Neutrophil (primary cell): ENCODE results near the gene SDK2.

ENCODE experiments used
- H3K27ac ChIP-seq: fragments of 200-600 bp; sonication (generic); 2 replicates; pipeline ENCODE4 v1.5.1; 2016; ENCODE audit warnings: mild to moderate bottlenecking, moderate library complexity
- H3K27me3 ChIP-seq: fragments of 200-600 bp; sonication (generic); 2 replicates; pipeline ENCODE4 v1.6.0; 2016; ENCODE audit warnings: mild to moderate bottlenecking
- H3K36me3 ChIP-seq: fragments of 200-600 bp; sonication (generic); 2 replicates; pipeline ENCODE4 v1.5.1; 2017
- H3K4me1 ChIP-seq, 2 experiments: fragments of 200-600 bp in 1 of 2; sonication (generic) in 1 of 2; 1 replicate in 1 of 2; 2 replicates in 1 of 2; pipeline versions ENCODE4 v1.5.1 to v1.6.1; 2013 to 2016; ENCODE audit warnings: low read depth in 1 of 2, low read length in 1 of 2, mild to moderate bottlenecking in 1 of 2, moderate library complexity in 1 of 2; ENCODE audit not compliant: control insufficient read depth in 1 of 2, insufficient read depth in 1 of 2
- H3K4me3 ChIP-seq, 2 experiments: fragments of 200-600 bp in 1 of 2; sonication (generic) in 1 of 2; 1 replicate in 1 of 2; 2 replicates in 1 of 2; pipeline ENCODE4 v1.5.1; 2013 to 2016; ENCODE audit warnings: low read depth in 1 of 2, low read length in 1 of 2, mild to moderate bottlenecking in 1 of 2, moderate library complexity in 1 of 2
- H3K9me3 ChIP-seq: fragments of 200-600 bp; sonication (generic); 2 replicates; pipeline ENCODE4 v1.5.1; 2016
- TF ChIP-seq, protein P1 (sequence below): fragments of 200-600 bp; sonication (generic); IDR thresholded peaks from 2 replicates; pipeline ENCODE4 v1.5.1; 2016; ENCODE audit warnings: antibody characterized with exemption

Gene SDK2

DNA sequence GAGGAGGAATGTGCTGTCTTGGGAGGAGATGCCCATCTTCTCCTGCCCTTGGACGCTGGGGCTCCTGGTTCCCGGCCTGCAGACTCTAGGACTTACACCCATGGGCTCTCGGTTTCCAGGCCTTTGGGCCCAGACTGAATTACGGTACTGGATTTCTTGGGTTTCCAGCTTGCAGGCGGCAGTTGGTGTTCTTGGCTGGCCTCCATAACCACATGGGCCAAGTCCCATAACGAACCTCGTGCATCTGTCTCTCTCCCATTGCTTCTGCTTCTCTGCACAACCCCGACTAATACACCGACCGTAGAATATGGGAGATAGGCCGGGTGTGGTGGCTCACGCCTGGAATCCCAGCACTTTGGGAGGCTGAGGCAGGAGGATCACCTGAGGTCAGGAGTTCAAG lies 162.6 kb downstream of the SDK2 start:
- no peak overlapping the region for H3K27ac ChIP-seq
- H3K9me3 ChIP-seq = no peaks in the 10 kb centered on the region
- H3K4me3 ChIP-seq = no peak overlapping the region
- peaks cover 32% of the 10 kb centered on the region for H3K27me3 ChIP-seq
- TF ChIP-seq, protein P1, sequence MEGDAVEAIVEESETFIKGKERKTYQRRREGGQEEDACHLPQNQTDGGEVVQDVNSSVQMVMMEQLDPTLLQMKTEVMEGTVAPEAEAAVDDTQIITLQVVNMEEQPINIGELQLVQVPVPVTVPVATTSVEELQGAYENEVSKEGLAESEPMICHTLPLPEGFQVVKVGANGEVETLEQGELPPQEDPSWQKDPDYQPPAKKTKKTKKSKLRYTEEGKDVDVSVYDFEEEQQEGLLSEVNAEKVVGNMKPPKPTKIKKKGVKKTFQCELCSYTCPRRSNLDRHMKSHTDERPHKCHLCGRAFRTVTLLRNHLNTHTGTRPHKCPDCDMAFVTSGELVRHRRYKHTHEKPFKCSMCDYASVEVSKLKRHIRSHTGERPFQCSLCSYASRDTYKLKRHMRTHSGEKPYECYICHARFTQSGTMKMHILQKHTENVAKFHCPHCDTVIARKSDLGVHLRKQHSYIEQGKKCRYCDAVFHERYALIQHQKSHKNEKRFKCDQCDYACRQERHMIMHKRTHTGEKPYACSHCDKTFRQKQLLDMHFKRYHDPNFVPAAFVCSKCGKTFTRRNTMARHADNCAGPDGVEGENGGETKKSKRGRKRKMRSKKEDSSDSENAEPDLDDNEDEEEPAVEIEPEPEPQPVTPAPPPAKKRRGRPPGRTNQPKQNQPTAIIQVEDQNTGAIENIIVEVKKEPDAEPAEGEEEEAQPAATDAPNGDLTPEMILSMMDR = no peak
- no peaks in the 10 kb centered on the region for H3K4me1 ChIP-seq
- no peaks in the 10 kb centered on the region for H3K36me3 ChIP-seq

DNA sequence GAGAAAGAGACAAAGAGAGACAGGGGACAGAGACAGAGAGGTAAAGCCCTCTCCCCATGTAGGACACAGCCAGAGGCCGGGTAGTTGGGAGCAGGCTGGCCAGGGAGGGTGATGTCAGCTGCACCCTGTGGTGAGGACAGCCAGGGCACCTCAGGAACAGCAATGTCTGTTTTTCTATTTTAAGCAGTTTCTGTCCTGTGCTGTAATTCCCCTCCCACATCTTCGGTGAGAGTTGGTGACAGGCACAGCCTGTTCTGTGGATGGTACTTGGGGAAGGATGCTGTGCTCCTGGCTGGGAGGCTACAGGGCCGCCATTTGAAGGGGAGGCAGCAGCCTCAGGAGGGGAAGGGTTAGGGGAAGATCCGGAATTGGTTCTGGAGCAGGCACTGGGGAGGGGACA lies 163.5 kb downstream of the SDK2 start:
- Histone ChIP-seq H3K36me3 (no peaks in the 10 kb centered on the region), H3K9me3 (no peaks in the 10 kb centered on the region), H3K4me3 (no peak overlapping the region), H3K27me3 (peaks cover 32% of the 10 kb centered on the region), H3K27ac (no peak overlapping the region), H3K4me1 (no peaks in the 10 kb centered on the region)
- TF ChIP-seq, protein P1 = no peak

DNA sequence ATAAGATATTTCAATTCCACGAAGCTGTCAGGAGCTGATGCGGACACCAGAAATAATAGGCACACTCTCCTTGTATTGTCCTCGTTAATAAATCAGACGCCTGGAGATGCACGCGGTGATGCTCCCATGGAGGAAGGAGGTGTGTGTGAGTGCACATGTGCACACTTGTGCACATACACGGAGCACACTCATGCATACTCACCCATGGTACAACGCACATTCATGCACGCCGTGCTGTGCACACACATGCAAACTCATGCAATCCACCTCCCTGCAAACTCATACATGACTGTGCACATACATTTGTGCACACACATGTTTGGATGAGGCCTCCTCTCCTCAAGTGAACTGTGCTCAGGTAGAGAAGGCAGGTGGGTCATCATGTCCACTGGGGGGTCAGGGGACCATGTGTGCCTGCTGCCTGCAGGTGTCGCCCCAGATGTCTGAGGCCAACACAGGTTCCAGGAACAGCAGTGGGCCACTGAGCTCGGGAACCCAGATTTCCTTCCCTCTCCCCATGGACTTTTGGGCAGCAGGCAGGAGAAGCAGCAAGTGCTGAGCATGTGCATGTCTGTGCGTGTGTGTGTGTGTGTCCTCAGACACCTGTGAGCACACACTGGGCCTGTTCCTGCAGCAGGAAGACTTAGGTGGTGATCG lies 165.3 kb downstream of the SDK2 start:
- H3K4me3 ChIP-seq = no peak overlapping the region
- no peaks in the 10 kb centered on the region for H3K9me3 ChIP-seq
- no peaks in the 10 kb centered on the region for H3K4me1 ChIP-seq
- peaks cover 38% of the 10 kb centered on the region for H3K27me3 ChIP-seq
- TF ChIP-seq, protein P1 = no peak
- H3K36me3 ChIP-seq = no peaks in the 10 kb centered on the region
- no peak overlapping the region for H3K27ac ChIP-seq

DNA sequence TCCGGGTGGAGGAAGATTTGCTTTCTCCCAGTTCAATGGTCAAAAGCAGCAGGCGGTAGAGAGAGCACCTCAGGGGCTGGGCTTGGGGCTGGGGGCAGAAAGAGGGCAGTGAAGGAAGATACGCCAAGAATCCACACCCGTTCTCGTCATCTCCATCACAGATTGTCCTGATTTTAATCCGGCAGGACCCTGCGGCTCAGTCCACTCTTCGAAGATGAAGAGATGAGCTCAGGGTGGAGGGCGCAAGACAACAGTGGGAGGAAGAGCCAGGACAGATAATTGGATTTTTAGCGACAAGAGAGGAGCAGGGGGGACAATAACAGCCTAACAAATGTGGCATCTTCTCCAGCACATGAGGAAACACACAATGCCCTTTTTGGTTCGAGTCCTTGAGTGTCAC lies 165.9 kb downstream of the SDK2 start:
- TF ChIP-seq, protein P1 = no peak

DNA sequence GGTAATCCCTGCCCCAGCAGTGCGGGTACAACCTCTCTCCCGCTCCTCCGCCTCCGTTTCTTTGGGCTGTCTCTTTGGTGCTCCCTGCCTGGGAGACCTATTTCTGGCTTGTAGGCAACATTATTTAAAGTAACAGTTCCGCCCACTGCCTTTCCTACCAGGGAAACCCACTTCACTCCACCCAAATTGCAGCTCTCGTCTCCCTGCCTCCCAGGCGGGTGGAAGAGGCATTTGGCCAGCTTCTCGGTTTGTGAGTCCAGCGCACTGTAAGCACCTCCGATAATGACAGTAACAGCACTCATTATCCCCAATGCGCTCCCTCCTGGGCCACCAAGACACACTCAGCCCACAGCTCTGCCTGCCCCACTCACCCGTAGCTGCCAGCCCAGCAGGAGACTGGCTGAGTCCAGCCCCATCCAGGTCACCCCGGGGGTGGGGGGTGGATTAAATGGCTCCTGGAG lies 167.3 kb downstream of the SDK2 start:
- no peaks in the 10 kb centered on the region for H3K4me1 ChIP-seq
- H3K4me3 ChIP-seq = no peak overlapping the region
- H3K9me3 ChIP-seq = no peaks in the 10 kb centered on the region
- H3K36me3 ChIP-seq = no peaks in the 10 kb centered on the region
- H3K27me3 ChIP-seq = peaks cover 27% of the 10 kb centered on the region
- no peak overlapping the region for H3K27ac ChIP-seq
- TF ChIP-seq, protein P1 = no peak

More for the DNA sequence above, 165.9 kb downstream of the SDK2 start:
- no peaks in the 10 kb centered on the region for H3K36me3 ChIP-seq
- peaks cover 38% of the 10 kb centered on the region for H3K27me3 ChIP-seq
- no peaks in the 10 kb centered on the region for H3K4me1 ChIP-seq
- H3K4me3 ChIP-seq = no peak overlapping the region
- H3K27ac ChIP-seq = no peak overlapping the region
- H3K9me3 ChIP-seq = no peaks in the 10 kb centered on the region
